ENCODE data around the gene ITPA.

Gene ITPA

GRCh38 chr20:3175270-3175669 lies 34.0 kb upstream of the ITPA start:
- Histone ChIP-seq H3K4me1 (ENCODE audit: insufficient read depth, low read length, poor library complexity, severe bottlenecking) (peaks cover 4% of the 10 kb centered on the region), H3K27me3 (ENCODE audit: insufficient read depth, low read length, poor library complexity, severe bottlenecking) (no peaks in the 10 kb centered on the region), H3K9me2 (replicated peaks; ENCODE audit: low read depth, low read length) (no peaks in the 10 kb centered on the region), H3K9ac (ENCODE audit: low read depth, low read length, poor library complexity, severe bottlenecking) (no peak overlapping the region), H3F3A (ENCODE audit: low read depth) (no peaks in the 10 kb centered on the region), H3K36me3 (ENCODE audit: insufficient read depth, low read length) (no peaks in the 10 kb centered on the region), H2AFZ (ENCODE audit: low read length) (no peak overlapping the region), H3K4me2 (ENCODE audit: low read depth, low read length, poor library complexity, severe bottlenecking) (no peak overlapping the region), H3K79me2 (ENCODE audit: insufficient read depth, low read length) (no peaks in the 10 kb centered on the region), H3K9me3 (ENCODE audit: insufficient read depth, low read depth, low read length) (no peaks in the 10 kb centered on the region), H4K20me1 (ENCODE audit: insufficient read depth, low read length, poor library complexity, severe bottlenecking) (no peaks in the 10 kb centered on the region), H3K4me3 (ENCODE audit: low read length, poor library complexity, severe bottlenecking) (no peak overlapping the region)
- TF ChIP-seq, protein P1, sequence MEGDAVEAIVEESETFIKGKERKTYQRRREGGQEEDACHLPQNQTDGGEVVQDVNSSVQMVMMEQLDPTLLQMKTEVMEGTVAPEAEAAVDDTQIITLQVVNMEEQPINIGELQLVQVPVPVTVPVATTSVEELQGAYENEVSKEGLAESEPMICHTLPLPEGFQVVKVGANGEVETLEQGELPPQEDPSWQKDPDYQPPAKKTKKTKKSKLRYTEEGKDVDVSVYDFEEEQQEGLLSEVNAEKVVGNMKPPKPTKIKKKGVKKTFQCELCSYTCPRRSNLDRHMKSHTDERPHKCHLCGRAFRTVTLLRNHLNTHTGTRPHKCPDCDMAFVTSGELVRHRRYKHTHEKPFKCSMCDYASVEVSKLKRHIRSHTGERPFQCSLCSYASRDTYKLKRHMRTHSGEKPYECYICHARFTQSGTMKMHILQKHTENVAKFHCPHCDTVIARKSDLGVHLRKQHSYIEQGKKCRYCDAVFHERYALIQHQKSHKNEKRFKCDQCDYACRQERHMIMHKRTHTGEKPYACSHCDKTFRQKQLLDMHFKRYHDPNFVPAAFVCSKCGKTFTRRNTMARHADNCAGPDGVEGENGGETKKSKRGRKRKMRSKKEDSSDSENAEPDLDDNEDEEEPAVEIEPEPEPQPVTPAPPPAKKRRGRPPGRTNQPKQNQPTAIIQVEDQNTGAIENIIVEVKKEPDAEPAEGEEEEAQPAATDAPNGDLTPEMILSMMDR (conservative IDR thresholded peaks at IDR 0.05; ENCODE audit: low read length) = no peak
- TF ChIP-seq EZH2phosphoT487 (IDR thresholded peaks at IDR 0.05; ENCODE audit: borderline replicate concordance) = no peak

GRCh38 chr20:3177746-3178485 lies 31.4 kb upstream of the ITPA start:
- Histone ChIP-seq H3K9me3 (ENCODE audit: insufficient read depth, low read depth, low read length) (no peaks in the 10 kb centered on the region), H3F3A (ENCODE audit: low read depth) (no peaks in the 10 kb centered on the region), H3K79me2 (ENCODE audit: insufficient read depth, low read length) (no peaks in the 10 kb centered on the region), H3K27me3 (ENCODE audit: insufficient read depth, low read length, poor library complexity, severe bottlenecking) (no peaks in the 10 kb centered on the region), H3K9ac (ENCODE audit: low read depth, low read length, poor library complexity, severe bottlenecking) (no peak overlapping the region), H3K36me3 (ENCODE audit: insufficient read depth, low read length) (no peaks in the 10 kb centered on the region), H3K9me2 (replicated peaks; ENCODE audit: low read depth, low read length) (no peaks in the 10 kb centered on the region), H4K20me1 (ENCODE audit: insufficient read depth, low read length, poor library complexity, severe bottlenecking) (no peaks in the 10 kb centered on the region), H3K4me1 (ENCODE audit: insufficient read depth, low read length, poor library complexity, severe bottlenecking) (no peaks in the 10 kb centered on the region), H2AFZ (ENCODE audit: low read length) (no peak overlapping the region), H3K4me3 (ENCODE audit: low read length, poor library complexity, severe bottlenecking) (no peak overlapping the region), H3K4me2 (ENCODE audit: low read depth, low read length, poor library complexity, severe bottlenecking) (no peak overlapping the region)
- TF ChIP-seq EZH2phosphoT487 (IDR thresholded peaks at IDR 0.05; ENCODE audit: borderline replicate concordance) = no peak
- TF ChIP-seq, protein P1 (conservative IDR thresholded peaks at IDR 0.05; ENCODE audit: low read length) = no peak

DNA sequence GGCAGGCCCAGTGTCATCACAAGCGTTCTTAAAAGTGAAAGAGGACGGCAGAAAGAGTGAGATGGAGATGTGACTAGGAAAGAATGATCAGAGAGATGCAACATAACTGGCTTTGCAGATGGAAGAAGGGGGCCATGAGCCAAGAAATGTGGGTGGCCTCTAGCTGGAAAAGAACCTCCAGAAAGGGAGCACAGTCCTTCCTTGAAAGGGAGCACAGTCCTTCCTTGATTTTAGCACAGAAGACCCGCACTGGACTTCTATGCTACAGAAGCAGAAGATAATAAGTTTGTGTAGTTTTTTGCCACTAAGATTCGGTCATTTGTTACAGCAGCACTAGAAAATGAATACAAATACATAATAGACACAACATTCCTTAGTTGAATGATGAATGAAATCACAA lies 29.0 kb upstream of the ITPA start:
- TF ChIP-seq, protein P1 (conservative IDR thresholded peaks at IDR 0.05; ENCODE audit: low read length) = no peak
- TF ChIP-seq EZH2phosphoT487 (IDR thresholded peaks at IDR 0.05; ENCODE audit: borderline replicate concordance) = no peak

More for the DNA sequence above, 29.0 kb upstream of the ITPA start:
- Histone ChIP-seq H3K27me3 (ENCODE audit: insufficient read depth, low read length, poor library complexity, severe bottlenecking) (no peaks in the 10 kb centered on the region), H3K4me3 (ENCODE audit: low read length, poor library complexity, severe bottlenecking) (no peak overlapping the region), H3K9ac (ENCODE audit: low read depth, low read length, poor library complexity, severe bottlenecking) (no peak overlapping the region), H3F3A (ENCODE audit: low read depth) (no peaks in the 10 kb centered on the region), H3K9me3 (ENCODE audit: insufficient read depth, low read depth, low read length) (no peaks in the 10 kb centered on the region), H3K36me3 (ENCODE audit: insufficient read depth, low read length) (no peaks in the 10 kb centered on the region), H3K4me1 (ENCODE audit: insufficient read depth, low read length, poor library complexity, severe bottlenecking) (no peaks in the 10 kb centered on the region), H4K20me1 (ENCODE audit: insufficient read depth, low read length, poor library complexity, severe bottlenecking) (no peaks in the 10 kb centered on the region), H2AFZ (ENCODE audit: low read length) (no peak overlapping the region), H3K79me2 (ENCODE audit: insufficient read depth, low read length) (no peaks in the 10 kb centered on the region), H3K4me2 (ENCODE audit: low read depth, low read length, poor library complexity, severe bottlenecking) (no peak overlapping the region), H3K9me2 (replicated peaks; ENCODE audit: low read depth, low read length) (no peaks in the 10 kb centered on the region)

Data from Loucy (cell line).